Liver (tissue), 3 donors: ENCODE results near the gene ZBTB7B.

Source experiments
- CTCF ChIP-seq: fragments of 150-350 bp; IDR thresholded peaks from 2 replicates; pipeline ENCODE4 v1.5.1; 2017; ENCODE audit warnings: improper control_type of control experiment, low read depth, low read length; ENCODE audit not compliant: missing input control
- FOXA1 ChIP-seq: IDR thresholded peaks from 2 replicates; pipeline ENCODE4 v1.6.1; 2016; ENCODE audit warnings: antibody characterized with exemption
- GABPA ChIP-seq, 2 donors: IDR thresholded peaks in 1 of 2; conservative IDR thresholded peaks in 1 of 2; 2 replicates each; pipeline ENCODE4 v1.6.1; 2016; ENCODE audit warnings: antibody characterized with exemption in 2 of 2, mild to moderate bottlenecking in 1 of 2, moderate library complexity in 1 of 2
- JUND ChIP-seq, 2 donors: IDR thresholded peaks; 2 replicates each; pipeline ENCODE4 v1.6.1; 2016; ENCODE audit warnings: antibody characterized with exemption in 2 of 2
- NR2F2 ChIP-seq: IDR thresholded peaks from 2 replicates; pipeline ENCODE4 v1.6.1; 2016; ENCODE audit warnings: antibody characterized with exemption
- RAD21 ChIP-seq, 2 donors: IDR thresholded peaks; 2 replicates each; pipeline ENCODE4 v1.6.1; 2016; ENCODE audit warnings: antibody characterized with exemption in 2 of 2, mild to moderate bottlenecking in 2 of 2
- REST ChIP-seq: IDR thresholded peaks from 2 replicates; pipeline ENCODE4 v1.6.1; 2016; ENCODE audit warnings: antibody characterized with exemption, mild to moderate bottlenecking
- SP1 ChIP-seq: IDR thresholded peaks from 2 replicates; pipeline ENCODE4 v1.6.1; 2018; ENCODE audit warnings: antibody characterized with exemption, mild to moderate bottlenecking
- TAF1 ChIP-seq: conservative IDR thresholded peaks from 2 replicates; pipeline ENCODE4 v1.6.1; 2016; ENCODE audit warnings: antibody characterized with exemption, mild to moderate bottlenecking
- ZBTB33 ChIP-seq: IDR thresholded peaks from 2 replicates; pipeline ENCODE4 v1.6.1; 2016; ENCODE audit warnings: antibody characterized with exemption
- TF ChIP-seq, protein P1 (sequence below): IDR thresholded peaks from 2 replicates; pipeline ENCODE4 v1.6.1; 2016; ENCODE audit warnings: antibody characterized with exemption
- donor health status: healthy.
- donor health status: healthy.

- TF ChIP-seq RAD21 (IDR thresholded peaks at IDR 0.05), result no peak
- no peak for TF ChIP-seq CTCF
- TF ChIP-seq, protein P1, sequence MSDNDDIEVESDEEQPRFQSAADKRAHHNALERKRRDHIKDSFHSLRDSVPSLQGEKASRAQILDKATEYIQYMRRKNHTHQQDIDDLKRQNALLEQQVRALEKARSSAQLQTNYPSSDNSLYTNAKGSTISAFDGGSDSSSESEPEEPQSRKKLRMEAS, result no peak
- no peak for TF ChIP-seq JUND (IDR thresholded peaks at IDR 0.05)
- TF ChIP-seq FOXA1, result no peak
- TF ChIP-seq REST, result no peak
- TF ChIP-seq GABPA (IDR thresholded peaks at IDR 0.05 in 1 of 2, conservative IDR thresholded peaks at IDR 0.05 in 1 of 2), result no peak
- no peak for TF ChIP-seq TAF1
- no peak for TF ChIP-seq SP1
- TF ChIP-seq NR2F2, result no peak
- no peak for TF ChIP-seq ZBTB33
These were observed 20.3 kb upstream of the ZBTB7B start for GRCh38 chr1:154982341-154982740.
